MCF 10A (cell line): Measurements from ENCODE around the gene DNTTIP2. TPM values are rescaled to one million over a fixed set of nuclear protein-coding genes. Genes with fewer than 3 reads are reported as not detected.
A peak's percentile ranks its signal among the peaks of the same experiment; 100 is the strongest.

ENCODE experiments used
- BruUV-seq: library from RNA; stranded (reverse); fragments of 400-500 nt; replicated peaks from 2 replicates; lab custom pipeline; 2021; lab: Mats Ljungman, UMichigan
- CTCF ChIA-PET: fragments of 300-600 bp; sonication (Branson Sonifier 250); formaldehyde crosslinking; extraction: SDS; loops from one replicate; lab custom pipeline; 2021; ENCODE audit warnings: antibody characterized with exemption, inconsistent platforms; lab: Yijun Ruan, JAX
- POLR2A ChIA-PET: fragments of 300-600, 350-650 bp; sonication (Branson Sonifier 250); formaldehyde crosslinking; extraction: SDS; loops from one replicate; lab custom pipeline; 2020; ENCODE audit warnings: antibody characterized with exemption, inconsistent platforms; lab: Yijun Ruan, JAX
- DNase-seq: peaks from one replicate; pipeline ENCODE4 v3.0.0-alpha.2; 2018; ENCODE audit not compliant: unreplicated experiment
- H3K27ac Mint-ChIP-seq: one replicate; pipeline ENCODE4 v1.8.0; 2022; ENCODE audit warnings: mild to moderate bottlenecking, low read depth, mixed read lengths; ENCODE audit not compliant: unreplicated experiment
- H3K27me3 Mint-ChIP-seq: one replicate; pipeline ENCODE4 v1.8.0; 2022; ENCODE audit warnings: mixed read lengths; ENCODE audit not compliant: insufficient read depth, unreplicated experiment
- H3K36me3 Mint-ChIP-seq: one replicate; pipeline ENCODE4 v1.8.0; 2022; ENCODE audit warnings: mild to moderate bottlenecking, moderate library complexity, mixed read lengths; ENCODE audit not compliant: insufficient read depth, unreplicated experiment
- H3K4me1 Mint-ChIP-seq: one replicate; pipeline ENCODE4 v1.8.0; 2022; ENCODE audit warnings: mixed read lengths; ENCODE audit not compliant: insufficient read depth, unreplicated experiment
- H3K4me3 Mint-ChIP-seq: one replicate; pipeline ENCODE4 v1.8.0; 2022; ENCODE audit warnings: mild to moderate bottlenecking, moderate library complexity, mixed read lengths; ENCODE audit not compliant: unreplicated experiment
- H3K9me3 Mint-ChIP-seq: one replicate; pipeline ENCODE4 v1.8.0; 2022; ENCODE audit warnings: mixed read lengths; ENCODE audit not compliant: unreplicated experiment
- CTCF ChIP-seq: fragments of 200-600 bp; IDR thresholded peaks from one replicate; pipeline ENCODE4 v1.8.0; 2022; ENCODE audit warnings: antibody characterized with exemption, mild to moderate bottlenecking; ENCODE audit not compliant: unreplicated experiment
- intact Hi-C: fragments of 100-400 bp; cut with micrococcal nuclease; formaldehyde crosslinking; loops from 2 replicates; pipeline ENCODE4 v1.14.1; 2022
- total RNA-seq: library from RNA; stranded (reverse); gene quantifications from 2 replicates; pipeline ENCODE4 v1.2.3, GENCODE V29; 2022

Gene DNTTIP2
- total RNA-seq, 1 experiment from 2014 or later, result 96.5 TPM

- TF ChIP-seq CTCF, result no peak
- no TSS peak for BruUV-seq
- H3K27ac Mint-ChIP-seq, result no peak overlapping the region
- no peak overlapping the region for H3K4me3 Mint-ChIP-seq
- POLR2A ChIA-PET, result interaction anchor here (0.6 to 1.6 kb wide), 2 partner anchors 25 to 85 kb away, joined by 3 to 4 read pairs; no protein-coding TSS in a partner anchor
- no peak for DNase-seq
- peaks cover 15% of the 10 kb centered on the region for H3K36me3 Mint-ChIP-seq
- H3K9me3 Mint-ChIP-seq, result no peaks in the 10 kb centered on the region
- CTCF ChIA-PET, result interaction anchor here (0.6 to 8.4 kb wide), 6 partner anchors 25 to 538 kb away, joined by 3 to 146 read pairs (median 6); no protein-coding TSS in a partner anchor
- H3K4me1 Mint-ChIP-seq, result peaks cover 16% of the 10 kb centered on the region
- intact Hi-C loops, result no loop called here
- no peaks in the 10 kb centered on the region for H3K27me3 Mint-ChIP-seq
Observed at GRCh38 chr1:93841771-93842170, 37.2 kb downstream of the DNTTIP2 start.

- peaks cover 7% of the 10 kb centered on the region for H3K9me3 Mint-ChIP-seq
- ChIA-PET POLR2A (interaction anchor here (1.2 to 1.6 kb wide), 2 partner anchors 25 to 395 kb away, joined by 3 read pairs; no protein-coding TSS in a partner anchor), CTCF (interaction anchor here (0.7 to 8.4 kb wide), 6 partner anchors 24 to 537 kb away, joined by 3 to 146 read pairs (median 4); no protein-coding TSS in a partner anchor)
- H3K27me3 Mint-ChIP-seq, result no peaks in the 10 kb centered on the region
- TF ChIP-seq CTCF, result no peak
- DNase-seq, result no peak
- H3K27ac Mint-ChIP-seq, result no peak overlapping the region
- intact Hi-C loops, result no loop called here
- H3K4me3 Mint-ChIP-seq, result no peak overlapping the region
- peaks cover 16% of the 10 kb centered on the region for H3K4me1 Mint-ChIP-seq
- BruUV-seq, result no TSS peak
- H3K36me3 Mint-ChIP-seq, result peaks cover 7% of the 10 kb centered on the region
Observed at GRCh38 chr1:93840956-93841482, 38.0 kb downstream of the DNTTIP2 start.

- H3K9me3 Mint-ChIP-seq, result peaks cover 19% of the 10 kb centered on the region
- DNase-seq, result no peak
Observed at GRCh38 chr1:93839753-93840152, 39.3 kb downstream of the DNTTIP2 start.

More at GRCh38 chr1:93839753-93840152, 39.3 kb downstream of the DNTTIP2 start:
- peaks cover 7% of the 10 kb centered on the region for H3K36me3 Mint-ChIP-seq
- no peak overlapping the region for H3K4me3 Mint-ChIP-seq
- peak overlapping the region; percentile 44 for H3K27ac Mint-ChIP-seq
- no peaks in the 10 kb centered on the region for H3K27me3 Mint-ChIP-seq
- intact Hi-C loops, result no loop called here
- peaks cover 9% of the 10 kb centered on the region for H3K4me1 Mint-ChIP-seq
- no peak for TF ChIP-seq CTCF
- ChIA-PET POLR2A (interaction anchor here (0.6 to 1.4 kb wide), 7 partner anchors 8 to 493 kb away, joined by 3 to 4 read pairs (median 3); no protein-coding TSS in a partner anchor), CTCF (interaction anchor here (0.6 to 8.4 kb wide), 8 partner anchors 16 to 407 kb away, joined by 3 to 146 read pairs (median 4); no protein-coding TSS in a partner anchor)
- no TSS peak for BruUV-seq
